Loucy (cell line): Measurements from ENCODE around the gene CDHR5.
"Not testable (repeated sequence)": the region's sequence is repeated elsewhere in the genome, so short reads cannot be mapped to it uniquely, and the experiment has no call there.

Experiments used
- H2AFZ ChIP-seq: fragments of 200-600 bp; sonication (generic); 2 replicates; pipeline ENCODE4 v1.6.0; 2016; ENCODE audit warnings: antibody characterized with exemption, mild to moderate bottlenecking, low read length, moderate library complexity
- H3F3A ChIP-seq: fragments of 200-600 bp; 2 replicates; pipeline ENCODE4 v1.6.0; 2016; ENCODE audit warnings: antibody characterized with exemption, low read depth, mild to moderate bottlenecking
- H3K27me3 ChIP-seq: fragments of 200-600 bp; sonication (generic); 2 replicates; pipeline ENCODE4 v1.6.1; 2014; ENCODE audit warnings: low read length, mild to moderate bottlenecking; ENCODE audit not compliant: insufficient read depth, poor library complexity, severe bottlenecking
- H3K36me3 ChIP-seq: fragments of 200-600 bp; sonication (generic); 2 replicates; pipeline ENCODE4 v1.6.1; 2016; ENCODE audit warnings: low read length; ENCODE audit not compliant: insufficient read depth
- H3K4me1 ChIP-seq: fragments of 200-600 bp; sonication (generic); 2 replicates; pipeline ENCODE4 v1.5.1; 2014; ENCODE audit warnings: low read length, mild to moderate bottlenecking; ENCODE audit not compliant: insufficient read depth, poor library complexity, severe bottlenecking
- H3K4me2 ChIP-seq: fragments of 200-600 bp; sonication (generic); 2 replicates; pipeline ENCODE4 v1.6.0; 2014; ENCODE audit warnings: antibody characterized with exemption, low read length, low read depth, mild to moderate bottlenecking; ENCODE audit not compliant: poor library complexity, severe bottlenecking
- H3K4me3 ChIP-seq: fragments of 200-600 bp; sonication (generic); 2 replicates; pipeline ENCODE4 v1.5.1; 2014; ENCODE audit warnings: low read length, mild to moderate bottlenecking, mixed read lengths; ENCODE audit not compliant: poor library complexity, severe bottlenecking
- H3K79me2 ChIP-seq: fragments of 200-600 bp; sonication (generic); 2 replicates; pipeline ENCODE4 v1.6.1; 2014; ENCODE audit warnings: low read length; ENCODE audit not compliant: insufficient read depth
- H3K9ac ChIP-seq: fragments of 200-600 bp; sonication (generic); 2 replicates; pipeline ENCODE4 v1.6.0; 2014; ENCODE audit warnings: mild to moderate bottlenecking, low read depth, low read length, moderate library complexity; ENCODE audit not compliant: poor library complexity, severe bottlenecking
- H3K9me2 ChIP-seq: fragments of 200-600 bp; sonication (generic); replicated peaks from 2 replicates; pipeline ENCODE4 v1.6.1; 2016; ENCODE audit warnings: low read depth, low read length, mixed read lengths
- H3K9me3 ChIP-seq: fragments of 200-600 bp; sonication (generic); 2 replicates; pipeline ENCODE4 v1.6.1; 2014; ENCODE audit warnings: mild to moderate bottlenecking, antibody characterized with exemption, low read length, low read depth; ENCODE audit not compliant: insufficient read depth
- H4K20me1 ChIP-seq: fragments of 200-600 bp; sonication (generic); 2 replicates; pipeline ENCODE4 v1.6.0; 2014; ENCODE audit warnings: antibody characterized with exemption, low read length, mild to moderate bottlenecking; ENCODE audit not compliant: insufficient read depth, poor library complexity, severe bottlenecking
- CTCF ChIP-seq: fragments of 200-600 bp; sonication (generic); conservative IDR thresholded peaks from 2 replicates; pipeline ENCODE4 v1.5.1; 2014; ENCODE audit warnings: mild to moderate bottlenecking, antibody characterized with exemption, low read length
- EZH2phosphoT487 ChIP-seq: fragments of 200-600 bp; IDR thresholded peaks from 2 replicates; pipeline ENCODE4 v1.6.1; 2018; ENCODE audit warnings: antibody characterized with exemption, mild to moderate bottlenecking, moderate library complexity, borderline replicate concordance

Gene CDHR5

GRCh38 chr11:655036-655726, 30.4 kb upstream of the CDHR5 start:
- no peaks in the 10 kb centered on the region for H3K4me1 ChIP-seq
- H3K79me2 ChIP-seq, result no peaks in the 10 kb centered on the region
- no peaks in the 10 kb centered on the region for H3K27me3 ChIP-seq
- H3F3A ChIP-seq, result no peaks in the 10 kb centered on the region
- no peak overlapping the region for H3K4me3 ChIP-seq
- H3K36me3 ChIP-seq, result peaks cover 53% of the 10 kb centered on the region; the same call in 1 of the 2 replicates
- no peak overlapping the region for H3K4me2 ChIP-seq
- no peaks in the 10 kb centered on the region for H3K9me2 ChIP-seq
- no peaks in the 10 kb centered on the region for H3K9me3 ChIP-seq
- TF ChIP-seq EZH2phosphoT487, result no peak
- TF ChIP-seq CTCF, result no peak
- H2AFZ ChIP-seq, result no peak overlapping the region
- H4K20me1 ChIP-seq, result no peaks in the 10 kb centered on the region
- no peak overlapping the region for H3K9ac ChIP-seq

GRCh38 chr11:654444-654843, 29.7 kb upstream of the CDHR5 start:
- H3K79me2 ChIP-seq, H3F3A ChIP-seq, H3K9me3 ChIP-seq, H3K4me1 ChIP-seq, H3K4me2 ChIP-seq, H4K20me1 ChIP-seq, H3K9ac ChIP-seq, H2AFZ ChIP-seq, H3K27me3 ChIP-seq, H3K4me3 ChIP-seq, H3K9me2 ChIP-seq: not testable (repeated sequence)
- peaks cover 51% of the 10 kb centered on the region; the same call in 1 of the 2 replicates for H3K36me3 ChIP-seq

GRCh38 chr11:653837-654236, 29.1 kb upstream of the CDHR5 start:
- H3K36me3 ChIP-seq, result peaks cover 48% of the 10 kb centered on the region; the same call in 1 of the 2 replicates
- H3K4me1 ChIP-seq, result no peaks in the 10 kb centered on the region
- H3K9me2 ChIP-seq, result no peaks in the 10 kb centered on the region
- no peaks in the 10 kb centered on the region for H3K27me3 ChIP-seq
- H4K20me1 ChIP-seq, result no peaks in the 10 kb centered on the region
- H3K4me3 ChIP-seq, result no peak overlapping the region
- H3K9ac ChIP-seq, result no peak overlapping the region
- no peaks in the 10 kb centered on the region for H3K9me3 ChIP-seq
- H2AFZ ChIP-seq, result no peak overlapping the region
- no peak for TF ChIP-seq CTCF
- no peaks in the 10 kb centered on the region for H3F3A ChIP-seq
- no peak overlapping the region for H3K4me2 ChIP-seq
- no peaks in the 10 kb centered on the region for H3K79me2 ChIP-seq

- H3K4me3 ChIP-seq, H3F3A ChIP-seq, H3K9ac ChIP-seq, H3K79me2 ChIP-seq, H2AFZ ChIP-seq, H3K27me3 ChIP-seq, H4K20me1 ChIP-seq, H3K9me3 ChIP-seq, H3K9me2 ChIP-seq, H3K4me1 ChIP-seq, H3K4me2 ChIP-seq: not testable (repeated sequence)
- peaks cover 43% of the 10 kb centered on the region; the same call in 1 of the 2 replicates for H3K36me3 ChIP-seq
These were observed 28.4 kb upstream of the CDHR5 start for GRCh38 chr11:653136-653535.
